HG03135 (cell line): ENCODE results near the gene MINDY4.

Experiments used
- ATAC-seq: cut with Tn5 transposase; IDR thresholded peaks from one replicate; pipeline ENCODE4 v1.9.1; 2021; ENCODE audit warnings: mild to moderate bottlenecking, moderate library complexity; ENCODE audit not compliant: unreplicated experiment

The MINDY4 gene

DNA sequence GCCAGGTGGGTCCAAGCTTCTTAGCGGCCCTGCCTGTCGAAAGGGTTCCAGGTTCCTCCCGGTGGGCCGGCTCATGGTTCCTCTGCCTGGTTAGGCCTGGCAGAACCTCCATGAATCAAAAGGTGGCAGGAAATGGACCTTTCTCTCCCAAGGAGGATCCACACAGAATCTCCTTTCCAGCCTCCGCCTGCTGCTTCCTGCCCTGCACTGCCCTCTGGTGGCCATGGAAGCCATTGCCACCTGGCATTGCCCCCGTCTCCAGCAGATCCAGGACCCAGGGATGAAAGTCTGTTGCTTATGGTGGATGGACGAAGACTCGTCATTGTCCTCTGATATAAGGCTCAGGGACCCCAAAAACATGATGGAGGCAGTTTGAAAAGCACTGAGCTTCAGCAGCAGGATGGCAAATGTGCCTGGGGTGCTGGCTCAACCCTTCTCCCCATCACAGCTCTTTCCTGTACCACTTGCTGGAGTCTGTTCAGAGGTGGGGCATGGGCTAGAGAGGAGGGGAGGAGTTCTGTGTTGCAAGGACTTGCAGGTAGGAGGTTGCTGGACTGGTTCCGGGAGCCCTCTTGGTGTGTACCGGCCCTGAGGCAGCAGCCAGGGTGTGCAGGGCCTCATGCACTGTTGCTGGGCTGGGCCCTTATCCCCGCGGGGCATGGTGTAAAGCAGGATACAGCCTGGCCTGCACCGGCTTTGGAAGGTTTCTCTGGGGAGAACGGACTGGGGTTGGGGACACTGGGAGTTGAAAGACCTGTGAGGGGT lies 30.6 kb upstream of the MINDY4 start:
- ATAC-seq = no peak

DNA sequence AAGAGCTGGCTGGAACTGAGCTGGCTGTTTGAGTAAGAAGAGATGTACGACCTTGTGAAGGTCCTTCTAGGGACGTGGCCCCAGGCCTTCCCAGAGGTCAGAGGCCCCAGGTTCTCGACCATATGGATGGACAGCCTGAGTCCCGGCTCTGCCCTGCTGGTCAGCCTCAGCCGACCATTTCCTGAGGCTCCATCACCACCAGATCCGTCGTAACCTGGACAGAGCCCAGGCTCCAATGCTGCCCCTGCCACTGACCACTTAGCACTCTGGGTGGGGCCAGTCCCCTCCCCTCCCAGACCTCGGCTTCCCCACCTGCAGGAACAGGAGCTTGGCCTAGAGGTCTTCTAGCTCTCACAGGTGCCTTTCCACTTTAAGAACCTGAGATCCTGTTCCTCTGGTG lies 29.9 kb upstream of the MINDY4 start:
- no peak for ATAC-seq

DNA sequence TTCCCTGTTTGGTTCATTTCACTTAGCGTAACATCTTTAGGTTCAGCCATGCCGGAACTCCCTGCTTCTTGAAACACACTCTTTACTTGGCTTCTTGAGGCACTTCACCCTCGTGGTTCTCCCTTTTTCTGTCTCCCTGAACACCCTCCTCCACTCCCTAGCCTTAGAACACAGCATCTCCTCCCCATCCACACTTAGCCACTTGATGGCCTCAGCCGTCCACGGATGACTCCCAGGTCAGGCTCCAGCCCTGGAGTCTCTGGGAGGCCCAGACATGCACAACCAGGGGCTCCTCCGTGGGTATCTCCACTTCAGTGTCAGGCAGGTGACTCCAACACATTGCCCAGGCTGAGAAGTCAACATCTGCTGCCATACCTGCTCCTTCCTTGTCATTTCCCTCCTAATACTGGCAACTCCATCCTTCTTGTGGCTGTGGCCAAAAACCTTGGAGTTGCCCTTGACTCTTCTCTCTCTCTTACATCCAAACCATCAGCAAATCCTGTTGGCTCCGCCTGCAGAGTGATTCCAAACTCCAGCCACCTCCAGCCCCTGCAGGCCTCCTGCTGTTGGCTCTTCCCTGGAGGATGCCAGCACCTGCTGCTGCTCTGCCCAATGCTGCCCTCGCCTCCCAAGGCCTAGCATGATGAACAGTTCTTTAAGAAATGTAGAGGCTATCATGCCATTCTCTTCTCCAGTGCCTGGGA lies 27.7 kb upstream of the MINDY4 start:
- no peak for ATAC-seq

DNA sequence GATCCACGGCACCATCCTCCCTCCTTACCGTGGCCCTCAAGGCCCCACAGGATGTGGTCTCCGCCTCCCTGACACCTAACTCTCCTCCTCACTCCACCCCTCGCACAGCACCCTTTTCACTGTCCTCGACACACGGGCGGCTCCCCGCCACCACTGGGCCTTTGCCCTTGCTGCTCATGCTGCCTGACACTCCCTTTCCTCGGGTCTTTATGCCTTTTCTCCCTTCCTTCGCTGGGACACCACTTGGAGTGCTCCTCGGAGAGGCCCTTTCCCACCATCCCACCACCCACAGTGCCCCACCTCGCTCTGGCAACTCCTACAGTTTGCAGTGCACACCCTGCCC lies 27.2 kb upstream of the MINDY4 start:
- ATAC-seq = no peak

DNA sequence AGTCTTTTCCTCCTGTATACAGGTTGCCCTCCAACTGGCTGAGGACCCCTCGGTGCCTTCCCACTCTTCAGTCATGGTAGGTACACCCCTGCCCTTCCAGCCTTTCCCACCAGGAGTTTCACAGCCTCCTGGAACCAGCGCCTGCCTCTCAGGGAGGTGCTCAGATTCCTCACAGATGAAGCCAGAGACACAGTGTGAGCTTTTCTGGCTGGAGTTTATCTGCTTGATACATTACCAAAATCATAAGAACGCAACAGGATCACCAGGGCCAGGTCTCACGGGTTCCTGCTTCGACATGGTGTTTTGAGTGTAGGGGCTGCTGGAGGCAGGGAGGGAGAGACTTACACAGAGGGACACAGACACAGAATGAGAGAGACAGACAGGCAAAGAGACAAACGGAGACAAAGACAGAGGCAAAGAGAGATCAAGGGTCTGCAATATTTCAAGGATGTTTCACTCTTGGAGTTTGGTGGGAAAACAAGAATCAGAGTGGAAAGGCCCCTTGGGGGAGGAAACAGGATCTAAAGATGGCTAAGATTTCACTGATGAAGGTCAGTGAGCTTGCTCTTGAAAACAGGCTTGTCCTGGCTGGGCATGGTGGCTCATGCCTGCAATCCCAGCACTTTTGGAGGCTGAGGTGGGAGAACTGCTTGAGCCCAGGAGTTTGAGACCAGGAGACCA lies 25.8 kb upstream of the MINDY4 start:
- ATAC-seq = no peak

DNA sequence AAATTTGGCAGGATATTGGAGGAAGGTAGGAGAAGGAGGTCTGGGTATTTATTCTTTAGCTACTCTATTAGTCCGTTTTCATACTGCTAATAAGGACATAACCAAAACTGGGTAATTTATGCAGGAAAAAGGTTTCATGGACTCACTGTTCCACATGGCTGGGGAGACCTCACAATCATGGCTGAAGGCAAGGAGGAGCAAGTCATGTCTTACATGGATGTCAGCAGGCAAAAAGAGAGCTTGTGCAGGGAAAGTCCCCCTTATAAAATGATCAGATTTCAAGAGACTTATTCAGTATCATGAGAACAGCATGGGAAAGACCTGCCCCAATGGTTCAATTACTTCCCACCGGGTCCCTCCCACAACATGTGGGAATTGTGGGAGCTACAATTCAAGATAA lies 21.2 kb upstream of the MINDY4 start:
- ATAC-seq = no peak

DNA sequence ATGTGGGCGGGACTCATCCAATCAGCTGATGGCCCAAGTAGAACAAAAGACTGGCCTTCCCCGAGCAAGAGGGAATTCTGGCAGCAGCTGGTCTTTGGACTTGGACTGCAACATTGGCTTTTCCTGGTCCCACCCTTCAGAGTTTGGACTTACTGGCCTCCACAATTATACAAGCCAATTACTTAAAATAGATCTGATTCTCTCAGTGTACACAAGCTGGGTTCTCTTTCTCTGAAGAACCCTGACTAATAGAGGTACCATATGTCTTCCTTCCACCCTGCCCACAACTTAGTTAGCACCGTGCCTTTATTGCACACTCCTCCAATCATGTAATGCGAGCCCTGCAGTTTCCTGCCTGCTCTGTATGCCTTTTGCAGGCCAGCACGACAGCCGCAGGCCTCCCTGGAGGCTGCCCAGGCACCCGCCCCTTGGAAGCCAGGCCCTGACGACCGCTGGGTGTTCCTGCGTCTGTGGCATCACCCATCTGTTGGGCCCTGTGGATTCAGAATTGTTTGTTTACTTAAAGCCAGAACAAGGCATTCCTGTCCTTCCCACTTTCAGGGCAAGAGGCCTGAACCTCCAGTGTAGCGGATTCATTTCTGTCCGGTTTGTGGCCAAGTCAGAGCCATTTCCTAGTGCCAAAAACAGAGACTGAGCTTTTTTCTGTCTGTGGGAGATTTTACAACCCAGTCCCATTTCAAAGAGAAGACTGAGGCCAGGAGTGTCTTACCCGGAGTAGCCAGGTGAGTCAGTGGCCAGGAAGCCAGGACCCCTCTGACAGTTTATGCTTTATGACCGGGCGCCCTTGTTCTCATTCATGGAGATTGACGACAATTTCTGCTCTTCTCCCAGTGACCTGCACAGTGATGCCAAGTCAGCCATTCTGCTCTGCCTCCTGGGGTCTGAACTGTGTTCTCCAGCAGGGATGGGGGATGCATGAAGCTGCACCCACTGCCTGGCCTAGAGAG lies 20.2 kb upstream of the MINDY4 start:
- ATAC-seq = no peak

DNA sequence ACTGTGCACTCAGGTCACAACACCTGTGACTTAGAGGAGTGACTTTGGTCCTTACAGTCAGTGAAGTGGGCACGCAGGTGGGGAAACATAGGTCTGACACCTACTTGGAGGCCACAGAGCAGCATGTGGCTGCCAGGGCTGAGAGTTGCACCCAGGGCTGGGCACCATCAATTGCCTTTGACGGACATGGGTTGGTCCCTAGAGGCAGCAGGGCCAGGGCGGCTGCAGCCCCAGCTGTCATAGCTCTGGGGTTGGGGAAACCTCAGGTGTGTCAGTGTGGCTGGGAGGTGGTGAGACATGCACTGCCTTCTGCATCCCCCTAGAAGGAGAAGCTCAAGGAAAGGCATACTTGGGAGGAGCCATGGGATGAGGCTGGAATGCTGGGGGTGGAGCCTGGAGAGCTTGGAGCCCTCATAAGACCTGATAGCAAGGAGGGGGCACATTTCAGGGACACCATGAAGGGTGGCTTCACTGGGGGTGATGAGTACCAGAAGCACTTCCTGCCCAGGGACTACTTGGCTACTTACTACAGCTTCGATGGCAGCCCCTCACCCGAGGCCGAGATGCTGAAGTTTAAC lies 19.4 kb upstream of the MINDY4 start, which contains the start of gene INMT:
INMT (plus strand) TSS at position 440 of the 578 bp plus-strand sequence; CDS start at position 456, 16 bp downstream.
- ATAC-seq = no peak

DNA sequence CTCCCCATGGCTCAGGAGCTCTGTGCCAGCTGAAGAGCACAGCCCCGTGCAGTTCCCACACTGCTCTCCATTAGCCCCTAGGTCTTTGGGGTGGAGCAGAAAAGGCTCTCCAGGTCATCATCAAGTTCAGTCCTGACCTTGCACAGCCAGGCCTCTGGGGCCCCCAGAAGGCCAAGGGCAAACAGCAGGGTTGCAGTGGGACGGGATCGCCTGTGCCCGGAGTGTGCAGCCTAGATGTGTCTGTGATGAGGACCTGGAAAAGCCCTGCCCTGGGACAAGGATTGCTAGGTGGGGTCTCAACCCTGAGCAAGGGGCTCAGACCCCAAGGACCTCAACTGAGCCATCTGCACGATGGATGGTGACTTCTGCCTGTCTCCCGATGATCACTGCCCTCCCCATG lies 18.7 kb upstream of the MINDY4 start:
- no peak for ATAC-seq

DNA sequence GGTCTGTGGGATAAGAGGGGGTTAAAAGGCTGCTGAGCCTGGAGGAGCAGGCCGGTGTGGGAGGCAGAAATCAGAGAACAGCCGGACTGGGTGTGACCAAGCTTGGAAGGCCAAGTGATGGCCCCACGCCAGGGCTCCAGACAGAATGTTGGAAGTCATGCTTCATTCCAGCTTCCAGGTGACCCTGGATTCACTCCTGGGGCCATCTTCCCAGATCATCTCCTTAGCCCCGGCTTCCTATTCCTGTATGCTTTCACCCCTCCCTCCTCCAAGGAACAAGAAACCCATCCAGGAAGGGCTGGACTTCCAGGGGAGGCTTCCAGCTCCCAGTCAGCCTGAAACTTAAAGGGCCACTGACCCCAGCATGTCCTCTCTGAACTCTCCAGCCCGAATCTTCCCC lies 18.2 kb upstream of the MINDY4 start:
- ATAC-seq = no peak

DNA sequence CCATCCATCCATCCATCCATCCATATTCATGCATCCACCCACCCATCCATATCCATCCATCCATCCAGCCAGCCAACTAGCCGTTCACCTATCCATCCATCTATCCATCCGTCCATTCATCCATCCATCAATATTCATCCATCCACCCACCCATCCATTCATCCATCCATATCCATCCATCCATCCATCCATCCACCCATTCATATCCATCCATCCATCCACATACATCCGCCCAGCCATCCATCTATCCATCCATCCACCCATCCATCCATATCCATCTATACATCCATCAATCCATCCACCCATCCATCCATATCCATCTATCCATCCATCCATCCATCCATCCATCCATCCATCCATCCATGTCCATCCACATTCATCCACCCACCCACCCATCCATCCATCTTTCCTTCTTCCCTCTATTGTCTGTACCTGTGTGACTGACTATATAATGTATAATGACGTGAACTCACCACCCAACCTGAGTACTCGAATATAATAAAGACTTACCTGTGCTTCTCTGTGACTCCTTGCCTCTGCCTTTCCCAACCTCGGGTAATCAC lies 16.8 kb upstream of the MINDY4 start:
- ATAC-seq = no peak

DNA sequence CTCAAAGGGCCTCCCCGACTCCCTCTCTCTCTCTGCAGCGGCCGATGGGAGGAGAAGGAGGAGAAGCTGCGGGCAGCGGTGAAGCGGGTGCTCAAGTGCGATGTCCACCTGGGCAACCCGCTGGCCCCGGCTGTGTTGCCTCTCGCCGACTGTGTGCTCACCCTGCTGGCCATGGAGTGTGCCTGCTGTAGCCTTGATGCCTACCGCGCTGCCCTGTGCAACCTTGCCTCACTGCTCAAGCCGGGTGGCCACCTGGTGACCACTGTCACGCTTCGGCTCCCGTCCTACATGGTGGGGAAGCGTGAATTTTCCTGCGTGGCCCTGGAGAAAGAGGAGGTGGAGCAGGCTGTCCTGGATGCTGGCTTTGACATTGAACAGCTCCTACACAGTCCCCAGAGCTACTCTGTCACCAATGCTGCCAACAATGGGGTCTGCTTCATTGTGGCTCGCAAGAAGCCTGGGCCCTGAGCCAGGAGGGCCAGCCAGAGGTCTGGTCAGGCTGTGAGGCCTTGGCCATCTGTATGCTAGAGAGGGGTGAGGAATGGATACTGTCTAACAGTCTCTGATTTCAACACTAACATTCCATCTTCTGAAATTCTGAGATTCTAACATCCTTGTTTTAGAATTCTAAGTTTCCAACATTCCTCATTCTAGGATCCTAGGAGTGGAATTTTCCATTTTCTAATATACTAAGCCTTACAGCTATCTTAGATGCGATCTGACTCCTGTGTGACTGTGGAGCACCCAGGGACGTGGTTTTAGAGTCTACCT lies 15.6 kb upstream of the MINDY4 start:
- ATAC-seq = no peak

DNA sequence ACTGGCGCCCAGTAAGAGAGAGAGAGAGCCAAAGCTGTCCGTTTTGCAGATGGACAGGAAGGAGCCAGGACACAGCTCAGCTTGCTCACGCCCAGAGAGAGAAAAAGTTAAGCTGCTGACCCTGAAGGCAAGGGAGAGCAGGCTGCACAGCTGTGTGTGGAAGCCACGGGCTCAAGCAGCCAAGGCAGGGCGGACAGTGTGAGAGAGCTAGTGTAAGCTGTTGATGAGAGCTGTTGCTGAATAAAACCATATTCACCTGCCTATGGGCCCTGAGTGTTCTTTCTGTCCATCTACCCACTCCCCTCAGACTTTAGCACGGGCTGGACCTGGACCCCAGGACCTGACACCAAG lies 13.9 kb upstream of the MINDY4 start:
- ATAC-seq = no peak

DNA sequence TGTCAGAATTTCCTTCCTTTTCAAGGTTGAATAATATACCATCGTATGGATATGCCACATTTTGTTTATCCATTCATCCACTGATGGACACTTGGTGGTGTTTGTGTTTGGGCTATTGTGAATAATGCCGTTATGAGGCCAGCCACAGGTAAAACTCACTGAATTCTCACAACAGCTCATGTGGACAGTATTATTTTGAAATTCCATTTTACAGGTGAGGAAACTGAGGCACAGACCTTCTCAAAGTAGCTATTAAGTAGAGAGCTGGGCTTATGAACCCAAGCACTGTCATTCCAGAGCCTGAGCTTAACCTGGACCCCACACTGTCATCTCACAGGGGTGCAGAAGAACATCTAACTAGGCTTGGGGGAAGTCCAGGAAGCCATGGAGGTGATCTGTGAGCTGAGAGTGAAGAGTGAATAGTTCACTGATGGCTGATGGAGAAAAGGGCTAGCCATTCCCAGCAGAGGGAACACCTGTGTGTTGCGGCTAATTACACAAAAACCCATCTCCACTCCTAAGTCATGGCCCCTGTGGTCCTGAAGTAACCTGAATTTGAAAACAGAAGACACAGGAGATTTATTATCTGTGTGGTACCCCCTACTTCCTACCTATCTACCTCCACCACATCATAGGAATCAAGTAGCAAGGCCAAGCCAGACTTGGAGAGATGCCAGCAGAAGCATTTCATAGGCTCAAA lies 10.6 kb upstream of the MINDY4 start:
- ATAC-seq = no peak

DNA sequence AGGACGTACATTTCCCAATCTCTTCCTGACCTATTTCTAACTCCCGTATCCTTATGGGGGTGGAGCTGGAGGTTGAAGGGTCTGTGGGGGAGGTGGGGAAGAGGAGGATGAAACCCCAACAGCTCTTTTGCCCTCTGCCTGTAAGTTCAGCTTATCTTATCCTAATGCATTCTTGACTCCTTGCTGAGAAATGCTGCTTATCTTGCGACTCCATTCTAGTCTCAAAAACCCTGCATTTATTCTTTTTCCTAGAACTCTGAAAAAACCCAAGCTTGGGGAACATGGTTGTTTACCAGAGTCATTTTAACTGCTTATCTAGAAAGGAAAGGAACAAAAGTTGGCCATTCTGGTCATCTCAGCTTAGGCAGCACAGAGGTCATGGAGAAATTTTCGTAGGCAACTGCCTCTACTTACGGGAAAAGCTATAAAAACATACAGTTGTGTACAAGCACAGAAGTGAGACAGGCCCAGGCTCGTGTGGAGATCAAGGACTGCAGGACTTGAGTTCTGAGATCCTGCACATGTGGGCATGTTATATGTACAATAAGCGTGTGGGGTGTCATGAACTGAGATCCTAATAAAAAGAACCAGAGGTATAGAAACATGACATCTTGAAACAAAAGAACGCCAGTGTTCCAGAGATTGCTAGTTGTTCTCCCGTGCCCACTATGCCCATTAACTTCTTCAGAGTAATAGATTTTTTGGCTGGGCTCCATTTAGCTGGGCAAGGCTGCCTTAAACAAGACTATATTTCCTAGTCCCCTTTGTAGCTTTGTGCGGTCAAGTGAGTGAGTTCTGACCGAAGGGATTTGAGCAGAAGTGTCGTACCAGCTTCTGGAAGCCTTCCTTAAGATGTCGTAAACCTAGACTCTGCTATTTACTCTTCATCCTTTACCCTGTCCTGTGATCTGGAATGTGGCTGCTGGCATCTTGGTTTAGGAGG lies 9.7 kb upstream of the MINDY4 start:
- no peak for ATAC-seq

DNA sequence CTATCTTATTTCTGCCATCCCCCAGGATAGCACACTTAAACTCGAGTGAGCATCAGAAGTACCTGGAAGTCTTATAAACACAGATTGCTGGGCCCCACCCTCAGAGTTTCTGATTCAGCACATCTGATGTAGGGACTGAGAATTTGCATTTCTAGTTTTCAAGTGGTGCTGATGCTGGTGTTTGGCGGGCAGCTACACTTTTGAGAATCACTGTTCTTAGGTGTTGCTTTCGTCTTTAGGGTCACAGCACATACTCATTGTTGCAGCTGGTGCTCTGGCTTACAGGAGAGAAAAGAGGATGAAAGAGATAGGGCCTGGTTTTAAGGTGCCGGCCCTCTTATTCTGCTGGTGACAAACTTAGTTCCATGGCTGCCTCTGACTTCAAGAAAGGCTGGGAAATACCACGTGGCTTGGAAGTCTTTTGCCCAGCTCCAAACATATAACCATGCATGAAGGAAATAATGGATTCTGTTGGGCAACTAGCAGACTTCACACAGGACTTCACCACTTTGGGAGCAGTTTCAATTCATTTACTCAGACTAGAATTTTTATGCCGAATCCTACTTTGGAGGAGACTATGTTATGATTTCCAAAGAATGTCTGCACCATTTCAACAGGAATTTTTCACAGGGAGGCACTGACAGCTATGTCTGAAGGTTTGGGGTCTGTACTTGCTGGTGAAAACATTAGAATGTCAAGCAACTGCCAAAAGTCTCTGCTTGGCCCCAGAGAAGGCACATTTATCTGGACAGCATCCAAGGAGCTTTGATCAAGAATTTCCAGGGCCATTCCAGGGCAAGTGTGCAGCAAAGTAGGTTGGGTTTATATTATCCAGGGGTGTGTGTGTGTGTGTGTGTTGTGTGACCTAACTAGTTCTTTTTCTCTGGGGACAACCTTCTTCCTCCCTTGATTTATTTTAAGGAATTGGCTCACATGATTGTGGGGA lies 6.9 kb upstream of the MINDY4 start:
- ATAC-seq = no peak

DNA sequence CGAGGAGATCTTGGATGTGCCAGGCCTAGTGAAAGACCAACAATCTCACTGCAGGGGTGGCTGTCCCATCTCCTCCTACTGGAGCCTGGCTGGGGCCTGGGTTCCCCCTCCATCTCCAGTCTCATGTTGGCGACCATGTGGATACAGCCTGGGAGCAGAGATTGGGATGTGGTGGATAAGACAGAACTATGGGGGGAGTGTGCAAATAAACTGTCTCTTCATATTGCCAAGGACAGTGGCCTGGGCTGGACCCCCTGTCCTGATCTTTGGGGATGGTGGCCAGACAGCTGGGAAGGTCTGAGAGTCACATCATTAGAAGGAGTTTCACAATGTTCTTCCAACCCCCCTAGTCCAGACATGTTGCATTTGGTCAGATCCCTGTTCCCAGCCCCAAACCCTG lies 5.8 kb upstream of the MINDY4 start:
- no peak for ATAC-seq
